GM06990 (cell line): ENCODE results near the gene ORC2.

Experiments used
- DNase-seq: peaks from one replicate; pipeline ENCODE4 v3.0.0-alpha.2; 2011; ENCODE audit not compliant: insufficient read length; ENCODE audit errors: extremely low read depth
- H3K27me3 ChIP-seq: replicated peaks from 2 replicates; pipeline ENCODE4 v1.6.0; 2011; ENCODE audit warnings: low read length; ENCODE audit not compliant: control insufficient read depth, insufficient read depth
- H3K36me3 ChIP-seq: 2 replicates; pipeline ENCODE4 v1.5.1; 2011; ENCODE audit warnings: low read length; ENCODE audit not compliant: control insufficient read depth, insufficient read depth
- H3K4me3 ChIP-seq: replicated peaks from 2 replicates; pipeline ENCODE4 v1.5.1; 2011; ENCODE audit warnings: low read depth, mild to moderate bottlenecking, control low read depth, low read length
- TF ChIP-seq, protein P1 (sequence below): IDR thresholded peaks from 2 replicates; pipeline ENCODE4 v1.5.1; 2011; ENCODE audit warnings: low read length, control low read depth, mild to moderate bottlenecking, inconsistent platforms; ENCODE audit not compliant: insufficient read depth, poor library complexity, severe bottlenecking

Gene ORC2

DNA sequence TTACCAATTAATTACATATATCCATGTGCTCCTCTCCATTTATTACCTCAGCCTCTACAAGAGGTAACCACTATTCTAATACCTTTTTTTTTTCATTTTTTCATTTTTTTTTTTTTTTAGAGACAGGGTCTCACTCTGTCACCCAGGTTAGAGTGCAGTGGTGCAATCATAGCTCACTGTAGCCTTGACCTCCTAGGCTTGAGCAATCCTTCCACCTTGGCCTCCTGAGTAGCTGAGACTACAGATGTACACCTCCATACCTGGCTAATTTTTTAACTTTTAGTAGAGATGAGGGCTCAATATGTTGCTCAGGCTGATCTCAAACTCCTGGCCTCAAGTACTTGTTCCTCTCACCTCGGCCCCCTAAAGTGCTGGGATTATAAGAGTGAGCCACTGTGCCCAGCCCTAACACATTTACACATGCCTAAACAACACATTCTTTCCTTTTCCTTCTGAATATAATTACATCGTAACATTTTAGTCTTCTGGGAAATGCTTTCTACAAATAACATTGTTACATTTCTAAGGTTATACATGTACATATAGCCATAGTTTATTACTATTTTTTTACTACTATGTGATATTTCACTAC is 85.1 kb downstream of the ORC2 start:
- TF ChIP-seq, protein P1, sequence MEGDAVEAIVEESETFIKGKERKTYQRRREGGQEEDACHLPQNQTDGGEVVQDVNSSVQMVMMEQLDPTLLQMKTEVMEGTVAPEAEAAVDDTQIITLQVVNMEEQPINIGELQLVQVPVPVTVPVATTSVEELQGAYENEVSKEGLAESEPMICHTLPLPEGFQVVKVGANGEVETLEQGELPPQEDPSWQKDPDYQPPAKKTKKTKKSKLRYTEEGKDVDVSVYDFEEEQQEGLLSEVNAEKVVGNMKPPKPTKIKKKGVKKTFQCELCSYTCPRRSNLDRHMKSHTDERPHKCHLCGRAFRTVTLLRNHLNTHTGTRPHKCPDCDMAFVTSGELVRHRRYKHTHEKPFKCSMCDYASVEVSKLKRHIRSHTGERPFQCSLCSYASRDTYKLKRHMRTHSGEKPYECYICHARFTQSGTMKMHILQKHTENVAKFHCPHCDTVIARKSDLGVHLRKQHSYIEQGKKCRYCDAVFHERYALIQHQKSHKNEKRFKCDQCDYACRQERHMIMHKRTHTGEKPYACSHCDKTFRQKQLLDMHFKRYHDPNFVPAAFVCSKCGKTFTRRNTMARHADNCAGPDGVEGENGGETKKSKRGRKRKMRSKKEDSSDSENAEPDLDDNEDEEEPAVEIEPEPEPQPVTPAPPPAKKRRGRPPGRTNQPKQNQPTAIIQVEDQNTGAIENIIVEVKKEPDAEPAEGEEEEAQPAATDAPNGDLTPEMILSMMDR = no peak
- no peak for DNase-seq
- Histone ChIP-seq H3K27me3 (no peaks in the 10 kb centered on the region), H3K36me3 (peaks cover 2% of the 10 kb centered on the region), H3K4me3 (no peak overlapping the region)

DNA sequence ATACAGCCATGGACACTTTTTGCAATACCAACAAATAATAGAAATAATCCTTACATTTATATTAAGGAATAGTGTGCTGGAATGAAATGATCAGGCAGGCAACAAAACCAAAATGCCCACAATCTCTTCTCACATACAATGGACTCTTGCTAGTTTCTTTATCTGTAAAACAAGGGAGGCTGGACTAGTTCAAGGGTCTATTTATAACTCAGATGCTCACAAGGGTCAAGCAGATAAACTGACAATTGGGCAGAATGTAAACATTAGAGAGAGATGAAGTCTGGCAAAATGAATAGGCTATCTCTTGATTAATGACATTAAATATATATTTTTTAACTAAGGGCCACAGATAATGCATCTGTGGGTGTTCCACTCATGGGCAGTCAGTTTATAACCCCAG is 86.0 kb downstream of the ORC2 start:
- DNase-seq = no peak
- Histone ChIP-seq H3K4me3 (no peak overlapping the region), H3K27me3 (no peaks in the 10 kb centered on the region), H3K36me3 (peaks cover 2% of the 10 kb centered on the region)
- TF ChIP-seq, protein P1 = no peak

DNA sequence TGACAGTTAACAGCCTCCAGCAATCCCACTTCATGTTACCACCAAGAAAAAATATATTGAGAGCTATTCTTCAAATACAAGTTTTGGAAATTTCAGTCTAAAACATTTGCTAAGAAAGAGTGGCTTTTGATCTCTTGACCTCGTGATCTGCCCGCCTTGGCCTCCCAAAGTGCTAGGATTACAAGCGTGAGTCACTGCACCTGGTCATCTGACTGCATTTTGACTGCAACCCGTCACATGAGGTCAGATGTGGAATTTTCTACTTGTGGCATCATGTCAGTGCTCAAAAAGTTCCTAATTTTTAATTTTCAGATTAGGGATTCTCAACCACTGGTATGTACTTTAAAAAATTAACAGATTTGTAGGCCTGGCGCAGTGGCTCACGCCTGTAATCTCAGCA is 89.9 kb downstream of the ORC2 start:
- no peak overlapping the region for H3K4me3 ChIP-seq
- TF ChIP-seq, protein P1 = no peak
- H3K36me3 ChIP-seq = no peaks in the 10 kb centered on the region; the same call in 1 of the 2 replicates
- H3K27me3 ChIP-seq = no peaks in the 10 kb centered on the region
- DNase-seq = no peak

DNA sequence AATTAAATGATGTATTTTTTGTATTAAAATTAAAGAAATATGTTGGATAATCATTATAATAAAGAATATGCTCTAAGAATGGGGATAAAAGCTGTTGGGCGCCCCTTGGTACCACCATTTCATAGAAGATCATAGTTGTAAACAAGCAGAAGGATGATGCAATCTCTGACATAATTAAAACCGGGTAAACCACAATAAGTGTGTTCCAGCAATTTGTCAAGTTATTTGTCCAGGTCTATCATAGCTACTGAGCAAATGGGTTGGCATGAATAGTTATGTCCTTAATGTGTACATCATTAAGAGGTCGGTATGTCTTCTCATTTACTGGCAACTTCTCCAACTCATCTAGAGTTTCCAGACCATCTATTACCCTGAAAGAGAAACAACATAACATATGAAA is 92.3 kb downstream of the ORC2 start:
- H3K4me3 ChIP-seq = no peak overlapping the region
- no peaks in the 10 kb centered on the region; the same call in 1 of the 2 replicates for H3K36me3 ChIP-seq
- TF ChIP-seq, protein P1 = no peak
- no peak for DNase-seq
- no peaks in the 10 kb centered on the region for H3K27me3 ChIP-seq

DNA sequence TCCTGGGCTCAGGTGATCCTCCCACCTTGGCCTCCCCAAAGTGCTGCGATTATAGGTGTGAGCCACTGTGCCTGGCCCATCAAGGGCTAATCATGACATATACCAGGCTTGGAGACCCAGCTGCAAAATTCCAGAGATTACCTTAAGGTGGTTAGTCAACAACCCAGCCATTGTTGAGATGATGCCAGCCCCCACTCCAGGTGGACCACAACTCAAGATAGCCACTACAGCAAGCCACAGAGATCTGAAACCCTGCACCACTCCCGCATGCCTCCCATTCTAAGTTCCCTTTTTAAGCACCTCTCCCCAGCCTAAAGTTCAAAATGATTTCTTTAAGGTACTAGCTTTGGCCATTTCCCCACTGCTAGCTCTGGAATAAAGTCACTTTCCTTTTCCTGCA is 94.4 kb downstream of the ORC2 start:
- TF ChIP-seq, protein P1 = no peak
- H3K27me3 ChIP-seq = no peaks in the 10 kb centered on the region
- no peak for DNase-seq
- H3K36me3 ChIP-seq = no peaks in the 10 kb centered on the region; the same call in 1 of the 2 replicates
- no peak overlapping the region for H3K4me3 ChIP-seq
